Activated CD4-positive, alpha-beta T cell treated with anti-CD3 and anti-CD28 coated beads for 48 hours (primary cell): ENCODE measurements around the gene RAB31.
"Not testable (repeated sequence)": the region's sequence is repeated elsewhere in the genome, so short reads cannot be mapped to it uniquely, and the experiment has no call there.

Experiments used
- DNase-seq: peaks from one replicate; pipeline ENCODE4 v3.0.0-alpha.2; 2020

RAB31 gene

GRCh38 chr18:9899550-9899930, 191.4 kb downstream of the RAB31 start:
- not testable (repeated sequence) for DNase-seq

- no peak for DNase-seq
Observed at GRCh38 chr18:9900699-9901098, 192.6 kb downstream of the RAB31 start.

GRCh38 chr18:9901377-9901776, 193.3 kb downstream of the RAB31 start:
- DNase-seq: no peak

- DNase-seq: not testable (repeated sequence)
Observed at GRCh38 chr18:9902264-9902663, 194.2 kb downstream of the RAB31 start.

GRCh38 chr18:9902832-9903231, 194.7 kb downstream of the RAB31 start:
- DNase-seq: no peak

- no peak for DNase-seq
Observed at GRCh38 chr18:9905401-9905922, 197.4 kb downstream of the RAB31 start.

- DNase-seq: no peak
Observed at GRCh38 chr18:9906481-9906880, 198.4 kb downstream of the RAB31 start.

GRCh38 chr18:9907867-9908266, 199.8 kb downstream of the RAB31 start:
- DNase-seq: no peak

GRCh38 chr18:9910071-9910470, 202.0 kb downstream of the RAB31 start:
- DNase-seq: no peak

GRCh38 chr18:9910661-9911060, 202.6 kb downstream of the RAB31 start:
- DNase-seq: no peak

- no peak for DNase-seq
Observed at GRCh38 chr18:9911226-9911625, 203.1 kb downstream of the RAB31 start.
